GM11168 (cell line): Measurements from ENCODE around the gene C11orf86.
"Not testable (repeated sequence)": the region's sequence is repeated elsewhere in the genome, so short reads cannot be mapped to it uniquely, and the experiment has no call there.

ENCODE experiments used
- in situ Hi-C: fragments of 300-500 bp; cut with MboI; formaldehyde crosslinking; loops from one replicate; pipeline ENCODE4 v1.12.0; 2022; ENCODE audit warnings: low sequenced_read_pairs; ENCODE audit not compliant: unreplicated experiment

Gene C11orf86

GRCh38 chr11:66987924-66988637, 13.0 kb downstream of the C11orf86 start:
- in situ Hi-C loops, result no loop called here

GRCh38 chr11:66988741-66989140, 13.6 kb downstream of the C11orf86 start:
- in situ Hi-C loops, result not testable (repeated sequence)

- in situ Hi-C loops, result not testable (repeated sequence)
Observed at GRCh38 chr11:66989360-66989759, 14.3 kb downstream of the C11orf86 start.

GRCh38 chr11:66992041-66992440, 16.9 kb downstream of the C11orf86 start:
- in situ Hi-C loops, result no loop called here

GRCh38 chr11:66996609-66997273, 21.6 kb downstream of the C11orf86 start:
- in situ Hi-C loops, result no loop called here

- in situ Hi-C loops, result no loop called here
Observed at GRCh38 chr11:66999555-66999954, 24.5 kb downstream of the C11orf86 start.

- in situ Hi-C loops, result no loop called here
Observed at GRCh38 chr11:67001332-67001731, 26.2 kb downstream of the C11orf86 start.

GRCh38 chr11:67002297-67002913, 27.3 kb downstream of the C11orf86 start:
- in situ Hi-C loops, result no loop called here

- in situ Hi-C loops, result no loop called here
Observed at GRCh38 chr11:67002921-67003411, 27.9 kb downstream of the C11orf86 start.

GRCh38 chr11:67005200-67005599, 30.1 kb downstream of the C11orf86 start:
- in situ Hi-C loops, result not testable (repeated sequence)

- in situ Hi-C loops, result no loop called here
Observed at GRCh38 chr11:67006029-67006884, 31.2 kb downstream of the C11orf86 start.

GRCh38 chr11:67007126-67007525, 32.0 kb downstream of the C11orf86 start:
- in situ Hi-C loops, result no loop called here

- in situ Hi-C loops, result no loop called here
Observed at GRCh38 chr11:67010296-67010905, 35.3 kb downstream of the C11orf86 start.

- in situ Hi-C loops, result no loop called here
Observed at GRCh38 chr11:67013511-67014045, 38.5 kb downstream of the C11orf86 start.

- in situ Hi-C loops, result no loop called here
Observed at GRCh38 chr11:67014343-67014742, 39.2 kb downstream of the C11orf86 start.

- in situ Hi-C loops, result no loop called here
Observed at GRCh38 chr11:67015048-67015447, 39.9 kb downstream of the C11orf86 start.

GRCh38 chr11:67016550-67016949, 41.4 kb downstream of the C11orf86 start:
- in situ Hi-C loops, result no loop called here

- in situ Hi-C loops, result no loop called here
Observed at GRCh38 chr11:67020949-67021348, 45.8 kb downstream of the C11orf86 start.

GRCh38 chr11:67022341-67022933, 47.3 kb downstream of the C11orf86 start:
- in situ Hi-C loops, result no loop called here
